ENCODE measurements around the gene KBTBD4. TPM values are rescaled to one million over a fixed set of nuclear protein-coding genes. Genes with fewer than 3 reads are reported as not detected.

Gene KBTBD4
- total RNA-seq, 1 experiment from 2014 or later = 13.2 TPM

DNA sequence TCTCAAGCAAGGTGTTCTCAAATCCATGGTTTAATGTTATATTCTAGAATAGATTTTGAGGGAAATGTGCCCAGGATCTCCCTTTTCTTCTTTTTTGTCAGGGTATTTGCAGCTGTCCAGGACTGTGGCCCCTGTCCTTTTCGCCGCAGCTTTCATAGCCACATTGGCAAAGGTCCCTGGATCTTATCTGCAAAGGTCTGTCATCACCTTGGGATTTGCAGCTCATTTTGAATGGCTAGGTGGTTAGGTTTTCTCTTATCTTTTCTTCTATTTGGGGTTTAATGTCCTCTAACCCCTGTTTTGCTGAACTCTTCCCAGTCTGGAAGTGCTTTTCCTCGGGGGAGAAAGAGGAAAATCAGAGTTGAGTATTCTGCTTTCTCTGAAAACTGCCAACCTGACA lies 27.2 kb upstream of the KBTBD4 start:
- DNase-seq (ENCODE audit: low read depth, low spot score) (no peak), ATAC-seq (no peak)
- no TSS peak for BruUV-seq (replicated peaks)
- H3K4me2 ChIP-seq (ENCODE audit: low read length) = no peak overlapping the region
- ChIA-PET POLR2A (no interaction called here), CTCF (no interaction called here), RAD21 (ENCODE audit: low non-redundant PET in 1 of 2, low total read pairs in 2 of 2, uncharacterized antibody in 2 of 2, unreplicated experiment in 2 of 2) (interaction anchor here in 1 of 2 experiments (0.7 kb wide), 1 partner anchor 151 kb away, joined by 3 read pairs; no protein-coding TSS in a partner anchor)
- intact Hi-C loops (cut with micrococcal nuclease) = no loop called here
- H3K27ac ChIP-seq (ENCODE audit: low read depth, low read length) = no peak overlapping the region
- no peak overlapping the region for H3K4me3 ChIP-seq (replicated peaks in 1 of 2; ENCODE audit: low read depth in 1 of 2, low read length in 2 of 2)
- no peaks in the 10 kb centered on the region; the same call in 1 of the 2 replicates for H3K27me3 ChIP-seq (ENCODE audit: insufficient read depth, low read length)
- no peak overlapping the region for H2AFZ ChIP-seq (ENCODE audit: low read depth, low read length, poor library complexity, severe bottlenecking)
- H3K4me1 ChIP-seq (ENCODE audit: control insufficient read depth in 1 of 2, insufficient read depth in 2 of 2, low read length in 2 of 2) = no peaks in the 10 kb centered on the region
- H4K20me1 ChIP-seq (ENCODE audit: insufficient read depth) = no peaks in the 10 kb centered on the region
- H3K9me2 ChIP-seq (ENCODE audit: insufficient read depth) = no peaks in the 10 kb centered on the region
- H3K79me2 ChIP-seq (ENCODE audit: insufficient read depth, low read length) = no peaks in the 10 kb centered on the region
- TF ChIP-seq, protein P1, sequence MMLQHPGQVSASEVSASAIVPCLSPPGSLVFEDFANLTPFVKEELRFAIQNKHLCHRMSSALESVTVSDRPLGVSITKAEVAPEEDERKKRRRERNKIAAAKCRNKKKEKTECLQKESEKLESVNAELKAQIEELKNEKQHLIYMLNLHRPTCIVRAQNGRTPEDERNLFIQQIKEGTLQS (IDR thresholded peaks at IDR 0.05) = no peak
- TF ChIP-seq EZH2phosphoT487 (IDR thresholded peaks at IDR 0.05; ENCODE audit: borderline replicate concordance) (no peak), ZFX (IDR thresholded peaks at IDR 0.05) (no peak), ZBTB33 (IDR thresholded peaks at IDR 0.05; ENCODE audit: extremely low read depth, insufficient replicate concordance, low read length) (no peak)
- H3K9me3 ChIP-seq (ENCODE audit: control insufficient read depth in 1 of 2, insufficient read depth in 1 of 2, low read depth in 1 of 2, low read length in 2 of 2) = no peaks in the 10 kb centered on the region
- no peaks in the 10 kb centered on the region for H3K36me3 ChIP-seq (ENCODE audit: control insufficient read depth in 1 of 2, insufficient read depth in 2 of 2, low read length in 2 of 2)
- H3K9ac ChIP-seq (ENCODE audit: low read length) = no peak overlapping the region

- H4K20me1 ChIP-seq (ENCODE audit: insufficient read depth) = no peaks in the 10 kb centered on the region
- no TSS peak for BruUV-seq (replicated peaks)
- ATAC-seq (no peak), DNase-seq (ENCODE audit: low read depth, low spot score) (no peak)
- CTCF ChIA-PET = no interaction called here
- no peak overlapping the region for H3K27ac ChIP-seq (ENCODE audit: low read depth, low read length)
- H3K9ac ChIP-seq (ENCODE audit: low read length) = no peak overlapping the region
- no peaks in the 10 kb centered on the region for H3K36me3 ChIP-seq (ENCODE audit: control insufficient read depth in 1 of 2, insufficient read depth in 2 of 2, low read length in 2 of 2)
- H3K4me2 ChIP-seq (ENCODE audit: low read length) = no peak overlapping the region
- H3K4me1 ChIP-seq (ENCODE audit: control insufficient read depth in 1 of 2, insufficient read depth in 2 of 2, low read length in 2 of 2) = no peaks in the 10 kb centered on the region
- H3K9me3 ChIP-seq (ENCODE audit: control insufficient read depth in 1 of 2, insufficient read depth in 1 of 2, low read depth in 1 of 2, low read length in 2 of 2) = no peaks in the 10 kb centered on the region
- no peak overlapping the region for H2AFZ ChIP-seq (ENCODE audit: low read depth, low read length, poor library complexity, severe bottlenecking)
- no peaks in the 10 kb centered on the region for H3K79me2 ChIP-seq (ENCODE audit: insufficient read depth, low read length)
- no peaks in the 10 kb centered on the region; the same call in 1 of the 2 replicates for H3K27me3 ChIP-seq (ENCODE audit: insufficient read depth, low read length)
- intact Hi-C loops (cut with micrococcal nuclease) = no loop called here
- RAD21 ChIA-PET (ENCODE audit: low non-redundant PET in 1 of 2, low total read pairs in 2 of 2, uncharacterized antibody in 2 of 2, unreplicated experiment in 2 of 2) = no interaction called here
- no peak overlapping the region for H3K4me3 ChIP-seq (replicated peaks in 1 of 2; ENCODE audit: low read depth in 1 of 2, low read length in 2 of 2)
- POLR2A ChIA-PET = interaction anchor here (1.1 kb wide), 1 partner anchor 10 kb away, joined by 3 read pairs; no protein-coding TSS in a partner anchor
- no peaks in the 10 kb centered on the region for H3K9me2 ChIP-seq (ENCODE audit: insufficient read depth)
- TF ChIP-seq, protein P2, sequence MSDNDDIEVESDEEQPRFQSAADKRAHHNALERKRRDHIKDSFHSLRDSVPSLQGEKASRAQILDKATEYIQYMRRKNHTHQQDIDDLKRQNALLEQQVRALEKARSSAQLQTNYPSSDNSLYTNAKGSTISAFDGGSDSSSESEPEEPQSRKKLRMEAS (IDR thresholded peaks at IDR 0.05) = no peak
- TF ChIP-seq CBX3 (IDR thresholded peaks at IDR 0.05; ENCODE audit: low read depth) = no peak
- no peak for TF ChIP-seq EZH2 (IDR thresholded peaks at IDR 0.05)
- no peak for TF ChIP-seq POLR2A (IDR thresholded peaks at IDR 0.05; ENCODE audit: borderline replicate concordance, extremely low read depth, insufficient read depth, insufficient read length)
- no peak for TF ChIP-seq EZH2phosphoT487 (IDR thresholded peaks at IDR 0.05; ENCODE audit: borderline replicate concordance)
- TF ChIP-seq EGR1 (IDR thresholded peaks at IDR 0.05; ENCODE audit: low read depth) = no peak
- TF ChIP-seq RAD21 (IDR thresholded peaks at IDR 0.05; ENCODE audit: low read depth) = no peak
- TF ChIP-seq ZBTB33 (IDR thresholded peaks at IDR 0.05; ENCODE audit: extremely low read depth, insufficient replicate concordance, low read length) = no peak
- TF ChIP-seq FOSL1 (IDR thresholded peaks at IDR 0.05; ENCODE audit: low read depth) = no peak
- TF ChIP-seq YY1 (IDR thresholded peaks at IDR 0.05; ENCODE audit: extremely low read depth, insufficient replicate concordance, low read depth, low read length) = no peak
- TF ChIP-seq POLR2AphosphoS5 (IDR thresholded peaks at IDR 0.05; ENCODE audit: low read depth, low read length) = no peak
- TF ChIP-seq ZFX (IDR thresholded peaks at IDR 0.05) = no peak
- no peak for TF ChIP-seq CEBPB (IDR thresholded peaks at IDR 0.05; ENCODE audit: low read depth)
- TF ChIP-seq TCF7L2 (IDR thresholded peaks at IDR 0.05; ENCODE audit: borderline replicate concordance, extremely low read depth, insufficient read depth, insufficient read length) = no peak
- TF ChIP-seq SP1 (IDR thresholded peaks at IDR 0.05; ENCODE audit: low read depth) = no peak
- TF ChIP-seq JUND (IDR thresholded peaks at IDR 0.05) = no peak
These were observed 24.5 kb upstream of the KBTBD4 start for GRCh38 chr11:47603295-47603694.

All from HCT116 (cell line).